ENCODE results near the gene HLA-DPB1. TPM values are rescaled to one million over a fixed set of nuclear protein-coding genes. Genes with fewer than 3 reads are reported as not detected.

The HLA-DPB1 gene
- polyA plus RNA-seq, 5 donors: 20.2 to 28.5 (median 25.6) TPM

GRCh38 chr6:33126101-33126714 lies 50.4 kb downstream of the HLA-DPB1 start:
- no peak for DNase-seq

DNA sequence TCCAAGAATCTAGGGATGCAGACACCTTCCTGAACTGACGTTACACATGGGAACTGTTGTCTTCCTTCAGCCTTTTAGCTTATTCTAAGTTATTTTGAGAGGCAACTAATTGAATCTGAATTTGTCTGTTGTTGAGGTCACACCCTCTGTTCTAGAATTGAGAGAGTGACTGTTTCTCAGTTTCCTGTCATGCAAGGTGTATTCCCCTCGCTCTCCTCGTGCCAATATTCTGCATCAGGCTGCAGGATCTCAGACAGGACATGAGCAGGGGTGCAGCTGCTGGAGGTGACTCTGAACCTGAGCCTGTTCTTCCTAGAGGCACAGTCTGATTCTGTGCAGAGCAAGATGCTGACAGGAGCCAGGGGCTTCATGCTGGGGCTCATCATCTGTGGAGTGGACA lies 52.5 kb downstream of the HLA-DPB1 start:
- no peak for DNase-seq

GRCh38 chr6:33132081-33132524 lies 56.3 kb downstream of the HLA-DPB1 start:
- DNase-seq: no peak

- no peak for DNase-seq
Measured at GRCh38 chr6:33136310-33136900, 60.6 kb downstream of the HLA-DPB1 start.

Other genes starting within 250 kb of the HLA-DPB1 start
- 10 to 100 TPM; 14.7 to 19.6 (median 16.6) TPM for gene TAP2, start 237.3 kb upstream of the HLA-DPB1 start, polyA plus RNA-seq (ENCODE audit: insufficient read depth in 1 of 5, insufficient read length in 5 of 5, low replicate concordance in 1 of 5)
- gene PSMB8, start 231.9 kb upstream of the HLA-DPB1 start, polyA plus RNA-seq (ENCODE audit: insufficient read depth in 1 of 5, insufficient read length in 5 of 5, low replicate concordance in 1 of 5): 10 to 100 TPM; 39.7 to 43.3 (median 41.6) TPM
- 10 to 100 TPM; 18.2 to 22.5 (median 20.2) TPM for gene TAP1, start 222.3 kb upstream of the HLA-DPB1 start, polyA plus RNA-seq (ENCODE audit: insufficient read depth in 1 of 5, insufficient read length in 5 of 5, low replicate concordance in 1 of 5)
- 10 to 100 TPM; 13.6 to 17.0 (median 15.4) TPM for gene PSMB9, start 221.8 kb upstream of the HLA-DPB1 start, polyA plus RNA-seq (ENCODE audit: insufficient read depth in 1 of 5, insufficient read length in 5 of 5, low replicate concordance in 1 of 5)
- 10 to 100 TPM in 1 of 5 donors, 1 to 10 TPM in 4; 7.7 to 11.0 (median 8.4) TPM for gene HLA-DMB, start 135.0 kb upstream of the HLA-DPB1 start, polyA plus RNA-seq (ENCODE audit: insufficient read depth in 1 of 5, insufficient read length in 5 of 5, low replicate concordance in 1 of 5)
- 10 to 100 TPM in 4 of 5 donors, 1 to 10 TPM in 1; 9.9 to 22.1 (median 11.2) TPM for gene HLA-DMA, start 122.9 kb upstream of the HLA-DPB1 start, polyA plus RNA-seq (ENCODE audit: insufficient read depth in 1 of 5, insufficient read length in 5 of 5, low replicate concordance in 1 of 5)
- 100 to 1,000 TPM; 288 to 321 (median 308) TPM for gene BRD2, start 107.4 kb upstream of the HLA-DPB1 start, polyA plus RNA-seq (ENCODE audit: insufficient read depth in 1 of 5, insufficient read length in 5 of 5, low replicate concordance in 1 of 5)
- 1 to 10 TPM; 1.7 to 3.6 (median 2.8) TPM for gene HLA-DOA, start 66.4 kb upstream of the HLA-DPB1 start, polyA plus RNA-seq (ENCODE audit: insufficient read depth in 1 of 5, insufficient read length in 5 of 5, low replicate concordance in 1 of 5)
- gene HLA-DPA1, start 2.3 kb upstream of the HLA-DPB1 start, polyA plus RNA-seq (ENCODE audit: insufficient read depth in 1 of 5, insufficient read length in 5 of 5, low replicate concordance in 1 of 5): 10 to 100 TPM; 33.0 to 44.8 (median 33.5) TPM
- gene COL11A2, start 116.5 kb downstream of the HLA-DPB1 start, polyA plus RNA-seq (ENCODE audit: insufficient read depth in 1 of 5, insufficient read length in 5 of 5, low replicate concordance in 1 of 5): 10 to 100 TPM in 1 of 5 donors, 1 to 10 TPM in 4; 3.0 to 10.8 (median 3.8) TPM
- gene RXRB, start 124.7 kb downstream of the HLA-DPB1 start, polyA plus RNA-seq (ENCODE audit: insufficient read depth in 1 of 5, insufficient read length in 5 of 5, low replicate concordance in 1 of 5): 10 to 100 TPM; 56.7 to 69.7 (median 61.7) TPM
- gene SLC39A7, start 124.9 kb downstream of the HLA-DPB1 start, polyA plus RNA-seq (ENCODE audit: insufficient read depth in 1 of 5, insufficient read length in 5 of 5, low replicate concordance in 1 of 5): 100 to 1,000 TPM in 1 of 5 donors, 10 to 100 TPM in 4; 73.8 to 100 (median 90.1) TPM
- gene HSD17B8, start 128.7 kb downstream of the HLA-DPB1 start, polyA plus RNA-seq (ENCODE audit: insufficient read depth in 1 of 5, insufficient read length in 5 of 5, low replicate concordance in 1 of 5): 10 to 100 TPM; 20.8 to 26.5 (median 21.7) TPM
- 10 to 100 TPM; 46.9 to 70.0 (median 54.0) TPM for gene RING1, start 132.5 kb downstream of the HLA-DPB1 start, polyA plus RNA-seq (ENCODE audit: insufficient read depth in 1 of 5, insufficient read length in 5 of 5, low replicate concordance in 1 of 5)
- gene VPS52, start 195.9 kb downstream of the HLA-DPB1 start, polyA plus RNA-seq (ENCODE audit: insufficient read depth in 1 of 5, insufficient read length in 5 of 5, low replicate concordance in 1 of 5): 10 to 100 TPM; 74.4 to 88.8 (median 81.1) TPM
- 1,000 to 10,000 TPM; 3,696 to 4,775 (median 3,821) TPM for gene RPS18, start 196.1 kb downstream of the HLA-DPB1 start, polyA plus RNA-seq (ENCODE audit: insufficient read depth in 1 of 5, insufficient read length in 5 of 5, low replicate concordance in 1 of 5)
- 1 to 10 TPM; 3.3 to 4.8 (median 3.8) TPM for gene B3GALT4, start 201.1 kb downstream of the HLA-DPB1 start, polyA plus RNA-seq (ENCODE audit: insufficient read depth in 1 of 5, insufficient read length in 5 of 5, low replicate concordance in 1 of 5)
- 10 to 100 TPM; 50.7 to 80.1 (median 56.4) TPM for gene WDR46, start 213.2 kb downstream of the HLA-DPB1 start, polyA plus RNA-seq (ENCODE audit: insufficient read depth in 1 of 5, insufficient read length in 5 of 5, low replicate concordance in 1 of 5)
- gene PFDN6, start 213.6 kb downstream of the HLA-DPB1 start, polyA plus RNA-seq (ENCODE audit: insufficient read depth in 1 of 5, insufficient read length in 5 of 5, low replicate concordance in 1 of 5): 10 to 100 TPM; 47.1 to 61.3 (median 50.3) TPM
- gene RGL2, start 223.0 kb downstream of the HLA-DPB1 start, polyA plus RNA-seq (ENCODE audit: insufficient read depth in 1 of 5, insufficient read length in 5 of 5, low replicate concordance in 1 of 5): 100 to 1,000 TPM; 123 to 169 (median 149) TPM
- gene TAPBP, start 238.1 kb downstream of the HLA-DPB1 start, polyA plus RNA-seq (ENCODE audit: insufficient read depth in 1 of 5, insufficient read length in 5 of 5, low replicate concordance in 1 of 5): 10 to 100 TPM; 34.2 to 59.4 (median 43.6) TPM
- 10 to 100 TPM; 22.3 to 28.0 (median 24.5) TPM for gene ZBTB22, start 241.8 kb downstream of the HLA-DPB1 start, polyA plus RNA-seq (ENCODE audit: insufficient read depth in 1 of 5, insufficient read length in 5 of 5, low replicate concordance in 1 of 5)
- 10 to 100 TPM; 45.1 to 57.5 (median 50.3) TPM for gene DAXX, start 247.0 kb downstream of the HLA-DPB1 start, polyA plus RNA-seq (ENCODE audit: insufficient read depth in 1 of 5, insufficient read length in 5 of 5, low replicate concordance in 1 of 5)

Data from right lung (tissue), 5 donors.